ENCODE measurements around the gene LMO7. TPM values are rescaled to one million over a fixed set of nuclear protein-coding genes. Genes with fewer than 3 reads are reported as not detected.
"Not testable (repeated sequence)": the region's sequence is repeated elsewhere in the genome, so short reads cannot be mapped to it uniquely, and the experiment has no call there.

Gene LMO7
- total RNA-seq, 2 experiments from 2014 or later: 14.1 to 15.7 TPM

GRCh38 chr13:75776550-75776949 lies 140.4 kb downstream of the LMO7 start:
- DNase-seq: no peak
- Mint-ChIP-seq H3K27me3 (no peaks in the 10 kb centered on the region), H3K4me1 (peaks cover 23% of the 10 kb centered on the region), H3K36me3 (peaks cover 41% of the 10 kb centered on the region), H3K27ac (no peak overlapping the region), H3K4me3 (no peak overlapping the region), H3K9me3 (peaks cover 21% of the 10 kb centered on the region)

GRCh38 chr13:75779393-75779792 lies 143.3 kb downstream of the LMO7 start:
- Mint-ChIP-seq H3K9me3 (peaks cover 11% of the 10 kb centered on the region), H3K4me1 (peaks cover 12% of the 10 kb centered on the region), H3K36me3 (peaks cover 39% of the 10 kb centered on the region), H3K27ac (no peak overlapping the region), H3K4me3 (no peak overlapping the region), H3K27me3 (no peaks in the 10 kb centered on the region)
- DNase-seq: no peak

GRCh38 chr13:75780103-75780502 lies 144.0 kb downstream of the LMO7 start:
- not testable (repeated sequence) for H3K4me3 Mint-ChIP-seq, H3K27ac Mint-ChIP-seq, DNase-seq, H3K27me3 Mint-ChIP-seq
- Mint-ChIP-seq H3K36me3 (peaks cover 38% of the 10 kb centered on the region), H3K4me1 (peaks cover 14% of the 10 kb centered on the region), H3K9me3 (peaks cover 11% of the 10 kb centered on the region)

- Mint-ChIP-seq H3K27me3 (no peaks in the 10 kb centered on the region), H3K27ac (no peak overlapping the region), H3K4me1 (peaks cover 14% of the 10 kb centered on the region), H3K4me3 (no peak overlapping the region), H3K9me3 (peaks cover 13% of the 10 kb centered on the region), H3K36me3 (peaks cover 38% of the 10 kb centered on the region)
- no peak for DNase-seq
Measured at GRCh38 chr13:75782985-75783384, 146.9 kb downstream of the LMO7 start.

GRCh38 chr13:75784003-75784402 lies 147.9 kb downstream of the LMO7 start:
- Mint-ChIP-seq H3K9me3 (peaks cover 10% of the 10 kb centered on the region), H3K4me1 (peaks cover 14% of the 10 kb centered on the region), H3K27ac (no peak overlapping the region), H3K4me3 (no peak overlapping the region), H3K27me3 (no peaks in the 10 kb centered on the region), H3K36me3 (peaks cover 32% of the 10 kb centered on the region)
- no peak for DNase-seq

- Mint-ChIP-seq H3K36me3 (peaks cover 23% of the 10 kb centered on the region), H3K4me3 (no peak overlapping the region), H3K27ac (no peak overlapping the region), H3K9me3 (peaks cover 2% of the 10 kb centered on the region), H3K4me1 (peaks cover 14% of the 10 kb centered on the region), H3K27me3 (no peaks in the 10 kb centered on the region)
- DNase-seq: no peak
Measured at GRCh38 chr13:75785130-75785529, 149.0 kb downstream of the LMO7 start.

GRCh38 chr13:75787249-75787928 lies 151.3 kb downstream of the LMO7 start:
- Mint-ChIP-seq H3K36me3 (peaks cover 19% of the 10 kb centered on the region), H3K4me3 (no peak overlapping the region), H3K27ac (no peak overlapping the region), H3K4me1 (peaks cover 15% of the 10 kb centered on the region), H3K27me3 (no peaks in the 10 kb centered on the region), H3K9me3 (peaks cover 2% of the 10 kb centered on the region)
- DNase-seq: no peak

- DNase-seq: no peak
- peaks cover 11% of the 10 kb centered on the region for H3K36me3 Mint-ChIP-seq
- H3K9me3 Mint-ChIP-seq: peaks cover 2% of the 10 kb centered on the region
- no peak overlapping the region for H3K27ac Mint-ChIP-seq
- no peak overlapping the region for H3K4me3 Mint-ChIP-seq
- H3K4me1 Mint-ChIP-seq: peaks cover 14% of the 10 kb centered on the region
- no peaks in the 10 kb centered on the region for H3K27me3 Mint-ChIP-seq
Measured at GRCh38 chr13:75788481-75788981, 152.4 kb downstream of the LMO7 start.

GRCh38 chr13:75789451-75790197 lies 153.5 kb downstream of the LMO7 start:
- Mint-ChIP-seq H3K4me1 (peaks cover 14% of the 10 kb centered on the region), H3K4me3 (no peak overlapping the region), H3K9me3 (peaks cover 5% of the 10 kb centered on the region), H3K27me3 (no peaks in the 10 kb centered on the region), H3K27ac (no peak overlapping the region), H3K36me3 (peaks cover 8% of the 10 kb centered on the region)
- no peak for DNase-seq

- Mint-ChIP-seq H3K4me1 (peaks cover 12% of the 10 kb centered on the region), H3K4me3 (no peak overlapping the region), H3K27me3 (no peaks in the 10 kb centered on the region), H3K27ac (no peak overlapping the region), H3K9me3 (peaks cover 5% of the 10 kb centered on the region), H3K36me3 (peaks cover 8% of the 10 kb centered on the region)
- no peak for DNase-seq
Measured at GRCh38 chr13:75790198-75790970, 154.3 kb downstream of the LMO7 start.

GRCh38 chr13:75792526-75793187 lies 156.5 kb downstream of the LMO7 start:
- no peak overlapping the region for H3K27ac Mint-ChIP-seq
- peaks cover 3% of the 10 kb centered on the region for H3K9me3 Mint-ChIP-seq
- H3K27me3 Mint-ChIP-seq: no peaks in the 10 kb centered on the region
- peaks cover 18% of the 10 kb centered on the region for H3K36me3 Mint-ChIP-seq
- H3K4me1 Mint-ChIP-seq: peaks cover 9% of the 10 kb centered on the region
- DNase-seq: no peak
- no peak overlapping the region for H3K4me3 Mint-ChIP-seq

GRCh38 chr13:75793188-75793567 lies 157.0 kb downstream of the LMO7 start:
- not testable (repeated sequence) for H3K9me3 Mint-ChIP-seq, H3K27me3 Mint-ChIP-seq, H3K27ac Mint-ChIP-seq, DNase-seq, H3K4me3 Mint-ChIP-seq
- Mint-ChIP-seq H3K4me1 (peaks cover 10% of the 10 kb centered on the region), H3K36me3 (peaks cover 18% of the 10 kb centered on the region)

- DNase-seq: no peak
- Mint-ChIP-seq H3K36me3 (peaks cover 18% of the 10 kb centered on the region), H3K9me3 (peaks cover 3% of the 10 kb centered on the region), H3K4me1 (peaks cover 20% of the 10 kb centered on the region), H3K4me3 (no peak overlapping the region), H3K27me3 (no peaks in the 10 kb centered on the region), H3K27ac (no peak overlapping the region)
Measured at GRCh38 chr13:75794663-75795062, 158.5 kb downstream of the LMO7 start.

GRCh38 chr13:75795274-75795673 lies 159.1 kb downstream of the LMO7 start:
- Mint-ChIP-seq H3K9me3 (peaks cover 3% of the 10 kb centered on the region), H3K36me3 (peaks cover 18% of the 10 kb centered on the region), H3K27ac (no peak overlapping the region), H3K4me3 (no peak overlapping the region), H3K27me3 (no peaks in the 10 kb centered on the region), H3K4me1 (peaks cover 23% of the 10 kb centered on the region)
- DNase-seq: no peak

- no peak overlapping the region for H3K27ac Mint-ChIP-seq
- H3K4me1 Mint-ChIP-seq: peaks cover 28% of the 10 kb centered on the region
- H3K4me3 Mint-ChIP-seq: no peak overlapping the region
- no peak for DNase-seq
- H3K36me3 Mint-ChIP-seq: peaks cover 23% of the 10 kb centered on the region
- H3K27me3 Mint-ChIP-seq: no peaks in the 10 kb centered on the region
- peaks cover 3% of the 10 kb centered on the region for H3K9me3 Mint-ChIP-seq
Measured at GRCh38 chr13:75796825-75797224, 160.7 kb downstream of the LMO7 start.

All from activated naive CD8-positive, alpha-beta T cell treated with anti-CD3 and anti-CD28 coated beads for 36 hours (primary cell).